Stimulated activated naive CD8-positive, alpha-beta T cell treated with anti-CD3 and anti-CD28 coated beads, Interleukin-15, amount 100 ng/mL, for 72 hours (primary cell): ENCODE data around the gene SRR.
"Not testable (repeated sequence)": the region's sequence is repeated elsewhere in the genome, so short reads cannot be mapped to it uniquely, and the experiment has no call there.

Source experiments
- ATAC-seq: fragments of 150-1000 bp; cut with Tn5 transposase; 2 replicates; pipeline ENCODE4 v1.10.0; 2021; ENCODE audit warnings: mild to moderate bottlenecking, moderate library complexity
- DNase-seq, 2 donors: peaks; one replicate each; pipeline ENCODE4 v3.0.0; 2021 to 2022
- H3K27ac Mint-ChIP-seq, 2 donors: one replicate each; pipeline ENCODE4 v1.8.0; 2022; ENCODE audit warnings: mild to moderate bottlenecking in 2 of 2, mixed read lengths in 2 of 2, moderate library complexity in 2 of 2
- H3K27me3 Mint-ChIP-seq: one replicate; pipeline ENCODE4 v1.8.0; 2022; ENCODE audit warnings: mixed read lengths
- H3K4me1 Mint-ChIP-seq: one replicate; pipeline ENCODE4 v1.8.0; 2022; ENCODE audit warnings: mild to moderate bottlenecking, mixed read lengths
- H3K4me3 Mint-ChIP-seq, 2 donors: one replicate each; pipeline ENCODE4 v1.8.0; 2022; ENCODE audit warnings: mild to moderate bottlenecking in 2 of 2, mixed read lengths in 2 of 2, moderate library complexity in 1 of 2
- H3K9me3 Mint-ChIP-seq, 2 donors: one replicate each; pipeline ENCODE4 v1.8.0; 2022; ENCODE audit warnings: mixed read lengths in 2 of 2

Gene SRR

DNA sequence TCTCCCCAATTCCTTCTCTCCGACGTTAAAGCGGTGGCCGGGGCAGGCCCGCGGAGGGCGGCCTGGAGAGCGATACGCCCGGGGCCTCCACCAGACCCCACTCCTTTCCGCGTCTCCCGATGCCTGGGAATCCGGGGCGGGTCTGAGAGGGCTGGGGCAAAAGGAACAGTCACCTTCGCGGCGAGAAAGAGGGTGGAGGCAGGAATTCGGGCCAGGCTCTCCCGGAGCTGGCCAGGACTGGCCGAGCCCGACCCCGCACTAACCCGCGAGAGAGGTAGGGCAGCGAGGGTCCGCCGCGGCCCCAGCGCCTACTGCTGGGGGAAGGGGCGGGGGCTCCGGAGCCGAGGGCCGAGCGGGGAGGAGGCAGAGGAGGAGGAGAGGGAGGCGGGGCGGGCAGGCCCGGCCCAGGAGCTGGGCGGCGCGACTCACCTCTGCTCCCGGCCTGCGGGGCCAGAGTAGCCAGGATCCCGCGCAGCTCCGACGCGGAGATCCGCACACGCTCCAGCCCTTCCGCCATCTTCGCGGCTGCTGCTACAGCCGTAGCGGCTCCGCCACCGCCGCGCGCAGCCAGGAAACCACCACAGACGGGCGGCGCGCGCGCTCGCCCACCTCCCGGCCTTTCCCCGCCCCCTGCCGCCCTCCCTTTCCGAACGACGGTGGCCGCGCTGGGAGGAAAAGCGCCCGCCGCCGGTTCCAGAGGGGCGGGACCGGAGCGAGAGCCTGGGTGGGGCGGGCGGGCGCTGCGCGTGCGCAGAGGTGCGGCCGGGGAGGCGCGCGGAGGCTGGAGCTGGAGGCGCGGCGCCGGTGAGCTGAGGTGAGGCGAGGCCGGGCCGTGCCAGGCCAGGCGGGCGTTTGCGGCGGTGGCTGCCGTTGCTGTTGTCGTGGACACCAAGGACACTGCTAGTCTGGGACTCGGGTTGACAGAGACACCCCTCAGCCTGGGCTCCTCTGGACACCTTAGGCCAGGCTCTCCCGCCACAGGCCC, at the start of gene SRR, which contains the start of gene SMG6:
Gene SRR, plus strand, starts transcription at position 747 of the 985 bp plus-strand sequence. CDS start 11,611 bp downstream, outside the sequence.
Gene SMG6, minus strand, starts transcription at position 582 of the 985 bp plus-strand sequence. Its CDS starts 65 bp downstream, at position 517.
- no peaks in the 10 kb centered on the region for H3K27me3 Mint-ChIP-seq
- peak within 1 kb of the TSS; percentile 84 to 90 for H3K27ac Mint-ChIP-seq
- peak within 1 kb of the TSS; percentile 89 to 92 for H3K4me3 Mint-ChIP-seq
- no peaks in the 10 kb centered on the region for H3K9me3 Mint-ChIP-seq
- ATAC-seq (peak; percentile 91), DNase-seq (peak; percentile 92 to 94)
- peaks cover 52% of the 10 kb centered on the region for H3K4me1 Mint-ChIP-seq

DNA sequence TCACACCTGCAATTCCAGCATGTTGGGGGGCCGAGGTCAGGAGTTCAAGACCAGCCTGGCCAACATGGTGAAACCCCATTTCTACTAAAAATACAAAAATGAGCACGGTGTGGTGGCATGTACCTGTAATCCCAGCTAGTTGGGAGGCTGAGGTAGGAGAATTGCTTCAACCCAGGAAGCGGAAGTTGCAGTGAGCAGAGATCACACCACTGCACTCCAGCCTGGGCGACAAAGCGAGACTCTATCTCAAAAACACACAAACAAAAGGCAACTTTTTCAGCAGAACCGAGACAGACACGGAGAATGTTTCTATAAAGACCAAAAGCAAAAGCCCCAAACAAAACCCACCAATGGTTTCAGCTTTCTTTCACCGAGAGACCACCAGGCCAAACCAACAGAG, 44.9 kb upstream of the SRR start:
- peak overlapping the region; percentile 93 to 97 for H3K27ac Mint-ChIP-seq
- not testable (repeated sequence) for H3K27me3 Mint-ChIP-seq, DNase-seq, ATAC-seq, H3K9me3 Mint-ChIP-seq
- H3K4me3 Mint-ChIP-seq = peak overlapping the region; percentile 76 to 81
- H3K4me1 Mint-ChIP-seq = peaks cover 86% of the 10 kb centered on the region

GRCh38 chr17:2259769-2260536, 43.8 kb upstream of the SRR start:
- Mint-ChIP-seq H3K4me1 (peaks cover 86% of the 10 kb centered on the region), H3K27ac (peak overlapping the region; percentile 93 to 97), H3K9me3 (peaks cover 1 to 5% of the 10 kb centered on the region in 2 donors), H3K4me3 (peak overlapping the region; percentile 76 to 81), H3K27me3 (no peaks in the 10 kb centered on the region)
- ATAC-seq = peak; percentile 87
- DNase-seq = peak; percentile 78 to 82

GRCh38 chr17:2262135-2262587, 41.6 kb upstream of the SRR start:
- H3K9me3 Mint-ChIP-seq = no peaks in the 10 kb centered on the region
- peak overlapping the region; percentile 57 to 92 for H3K4me3 Mint-ChIP-seq
- H3K27ac Mint-ChIP-seq = peak overlapping the region; percentile 97 to 100
- H3K4me1 Mint-ChIP-seq = peaks cover 95% of the 10 kb centered on the region
- H3K27me3 Mint-ChIP-seq = no peaks in the 10 kb centered on the region
- no peak for ATAC-seq
- no peak for DNase-seq

DNA sequence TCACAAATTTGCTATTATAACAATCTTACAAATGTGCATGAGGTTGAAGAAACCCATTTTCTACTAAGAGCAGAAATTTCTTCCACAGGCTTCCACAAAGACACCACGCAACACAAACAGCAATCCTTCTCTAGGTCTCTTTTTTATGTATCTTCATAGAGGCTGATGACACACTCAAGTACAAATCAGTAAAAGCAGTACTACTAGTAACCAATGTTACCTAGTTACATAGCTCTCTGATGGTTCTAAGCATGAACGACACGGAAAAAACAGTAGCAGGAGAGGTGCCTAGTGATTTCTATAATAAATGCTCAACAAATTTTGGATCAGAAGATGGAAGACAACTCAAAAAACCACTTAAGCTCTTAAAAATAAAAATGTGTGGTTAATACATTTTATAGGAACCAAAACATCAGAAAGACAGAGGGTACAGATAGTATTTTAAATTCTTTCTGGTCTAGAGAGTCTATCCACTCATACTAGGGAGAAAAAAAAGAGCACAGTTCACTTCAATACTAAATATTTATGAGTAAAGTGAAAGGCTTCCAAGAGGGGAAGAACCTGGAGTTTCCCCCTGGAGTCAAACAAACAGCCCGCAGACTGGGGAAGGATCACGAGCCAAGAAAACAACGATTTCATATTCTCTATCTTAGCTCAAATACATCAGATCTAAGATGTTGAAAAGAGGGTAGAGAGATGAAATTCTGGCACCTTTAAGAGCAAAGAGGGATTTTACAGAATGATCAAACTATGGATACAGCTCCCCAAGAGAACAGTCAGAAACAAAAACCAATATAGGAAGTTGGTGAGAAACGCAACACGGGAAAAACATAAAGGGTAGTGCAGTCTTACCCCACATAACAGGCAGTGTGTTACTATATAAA, 40.3 kb upstream of the SRR start:
- H3K9me3 Mint-ChIP-seq = no peaks in the 10 kb centered on the region
- H3K27ac Mint-ChIP-seq = peak overlapping the region; percentile 97 to 100
- DNase-seq (no peak), ATAC-seq (peak; percentile 46)
- no peaks in the 10 kb centered on the region for H3K27me3 Mint-ChIP-seq
- H3K4me1 Mint-ChIP-seq = peaks cover 96% of the 10 kb centered on the region
- H3K4me3 Mint-ChIP-seq = peak overlapping the region; percentile 82 to 92

- Mint-ChIP-seq H3K27ac (peak overlapping the region; percentile 97 to 100), H3K27me3 (no peaks in the 10 kb centered on the region), H3K4me1 (peaks cover 96% of the 10 kb centered on the region), H3K9me3 (no peaks in the 10 kb centered on the region), H3K4me3 (peak overlapping the region; percentile 82 to 92)
- DNase-seq = no peak
- ATAC-seq = no peak
Observed at GRCh38 chr17:2264067-2264860, 39.5 kb upstream of the SRR start.

DNA sequence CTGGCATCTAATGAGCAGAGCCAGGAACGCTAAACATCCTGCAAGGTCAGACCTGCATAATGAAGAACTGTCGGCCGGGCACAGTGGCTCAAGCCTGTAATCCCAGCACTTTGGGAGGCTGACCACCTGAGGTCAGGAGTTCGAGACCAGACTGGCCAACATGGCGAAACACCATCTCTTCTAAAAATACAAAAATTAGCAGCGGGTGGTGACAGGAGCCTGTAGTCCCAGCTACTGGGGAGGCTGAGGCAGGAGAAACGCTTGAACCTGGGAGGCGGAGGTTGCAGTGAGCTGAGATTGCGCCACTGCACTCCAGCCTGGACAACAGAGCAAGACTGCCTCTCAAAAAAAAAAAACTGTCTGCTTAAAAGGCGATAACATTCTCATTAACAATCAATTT, 38.6 kb upstream of the SRR start:
- H3K4me1 Mint-ChIP-seq = peaks cover 96% of the 10 kb centered on the region
- ATAC-seq, H3K9me3 Mint-ChIP-seq, H3K27me3 Mint-ChIP-seq, DNase-seq: not testable (repeated sequence)
- H3K4me3 Mint-ChIP-seq = peak overlapping the region; percentile 82 to 92
- H3K27ac Mint-ChIP-seq = peak overlapping the region; percentile 97 to 100

DNA sequence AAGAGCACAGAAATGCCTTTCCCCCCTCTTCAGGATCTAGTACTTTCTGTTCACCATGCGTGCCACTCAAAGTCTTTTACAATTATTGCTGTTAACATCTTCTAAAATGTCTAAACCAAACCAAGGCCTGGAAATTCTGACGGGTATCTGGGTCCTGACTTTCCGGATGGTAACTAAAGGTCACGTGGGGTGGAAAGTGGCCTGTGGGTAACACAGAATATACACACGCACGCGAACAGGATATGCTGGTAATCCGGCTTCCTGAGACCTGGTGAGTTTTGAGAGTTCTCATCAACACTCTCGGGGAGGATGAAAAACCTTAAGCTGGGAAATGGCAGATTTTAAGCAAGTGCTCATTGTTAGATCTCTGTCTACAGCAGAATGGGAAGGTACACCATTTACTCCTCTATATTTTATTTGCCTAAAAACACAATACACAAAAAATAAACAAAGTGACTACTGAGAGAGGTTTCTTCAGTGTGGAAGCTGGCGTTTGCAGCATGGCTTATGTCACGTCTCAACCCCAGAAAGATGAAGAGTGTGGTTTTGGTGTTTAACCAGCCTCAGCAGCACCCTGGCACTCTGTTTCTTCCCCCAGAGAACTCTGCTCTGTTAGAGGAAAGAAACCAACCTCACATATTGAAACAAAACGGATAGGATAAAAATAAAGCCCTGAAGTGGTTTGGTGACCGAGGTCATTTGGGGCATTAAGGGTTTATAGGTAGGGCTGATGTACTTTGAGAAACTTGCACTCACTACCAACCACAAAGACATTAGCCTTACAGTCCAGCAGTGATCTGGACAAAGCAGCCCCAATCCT, 37.5 kb upstream of the SRR start:
- peak overlapping the region; percentile 82 to 92 for H3K4me3 Mint-ChIP-seq
- ATAC-seq = peak; percentile 91
- H3K9me3 Mint-ChIP-seq = no peaks in the 10 kb centered on the region
- peaks cover 96% of the 10 kb centered on the region for H3K4me1 Mint-ChIP-seq
- H3K27me3 Mint-ChIP-seq = no peaks in the 10 kb centered on the region
- peak overlapping the region; percentile 97 to 100 for H3K27ac Mint-ChIP-seq
- peak; percentile 83 to 92 for DNase-seq

DNA sequence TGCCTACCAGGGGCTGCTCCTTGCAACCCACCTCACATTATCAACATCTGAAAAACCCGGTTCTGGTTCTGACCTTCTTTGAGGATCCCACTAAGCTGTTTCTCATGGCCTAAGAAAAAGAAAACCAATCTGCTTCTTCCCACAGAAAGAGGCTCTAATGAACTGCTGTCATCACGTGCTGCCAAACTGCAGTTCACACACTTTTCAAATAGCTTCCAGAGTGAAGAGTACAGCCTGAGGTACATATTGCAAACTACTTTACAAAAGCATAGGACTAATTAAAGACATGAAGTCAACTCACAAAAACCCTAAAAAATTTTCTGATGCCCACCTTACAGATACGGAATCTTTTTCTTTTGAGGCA, 36.9 kb upstream of the SRR start:
- peak overlapping the region; percentile 97 to 100 for H3K27ac Mint-ChIP-seq
- peaks cover 95% of the 10 kb centered on the region for H3K4me1 Mint-ChIP-seq
- DNase-seq = no peak
- peak; percentile 2 for ATAC-seq
- no peaks in the 10 kb centered on the region for H3K27me3 Mint-ChIP-seq
- peak overlapping the region; percentile 82 to 92 for H3K4me3 Mint-ChIP-seq
- H3K9me3 Mint-ChIP-seq = no peaks in the 10 kb centered on the region

DNA sequence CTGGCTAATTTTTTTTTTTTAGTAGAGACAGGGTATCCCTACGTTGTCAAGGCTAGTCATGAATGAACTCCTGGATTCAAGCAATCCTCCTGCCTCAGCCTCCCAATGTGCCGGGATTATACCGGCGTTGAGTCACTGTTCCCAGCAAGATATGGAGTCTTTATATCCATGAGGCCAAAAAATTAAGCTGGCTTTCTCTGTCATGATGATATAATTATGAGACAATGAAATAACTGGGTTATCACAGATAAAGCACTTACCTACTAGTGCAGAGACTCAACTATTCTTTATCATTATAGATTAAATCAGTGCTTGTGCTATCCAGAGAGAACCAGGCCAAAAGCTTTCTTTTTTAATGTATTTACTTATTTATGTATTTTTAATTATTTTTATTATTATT, 36.4 kb upstream of the SRR start:
- peaks cover 95% of the 10 kb centered on the region for H3K4me1 Mint-ChIP-seq
- no peak for DNase-seq
- no peaks in the 10 kb centered on the region for H3K9me3 Mint-ChIP-seq
- peak overlapping the region; percentile 97 to 100 for H3K27ac Mint-ChIP-seq
- no peak for ATAC-seq
- peak overlapping the region; percentile 82 to 92 for H3K4me3 Mint-ChIP-seq
- no peaks in the 10 kb centered on the region for H3K27me3 Mint-ChIP-seq

DNA sequence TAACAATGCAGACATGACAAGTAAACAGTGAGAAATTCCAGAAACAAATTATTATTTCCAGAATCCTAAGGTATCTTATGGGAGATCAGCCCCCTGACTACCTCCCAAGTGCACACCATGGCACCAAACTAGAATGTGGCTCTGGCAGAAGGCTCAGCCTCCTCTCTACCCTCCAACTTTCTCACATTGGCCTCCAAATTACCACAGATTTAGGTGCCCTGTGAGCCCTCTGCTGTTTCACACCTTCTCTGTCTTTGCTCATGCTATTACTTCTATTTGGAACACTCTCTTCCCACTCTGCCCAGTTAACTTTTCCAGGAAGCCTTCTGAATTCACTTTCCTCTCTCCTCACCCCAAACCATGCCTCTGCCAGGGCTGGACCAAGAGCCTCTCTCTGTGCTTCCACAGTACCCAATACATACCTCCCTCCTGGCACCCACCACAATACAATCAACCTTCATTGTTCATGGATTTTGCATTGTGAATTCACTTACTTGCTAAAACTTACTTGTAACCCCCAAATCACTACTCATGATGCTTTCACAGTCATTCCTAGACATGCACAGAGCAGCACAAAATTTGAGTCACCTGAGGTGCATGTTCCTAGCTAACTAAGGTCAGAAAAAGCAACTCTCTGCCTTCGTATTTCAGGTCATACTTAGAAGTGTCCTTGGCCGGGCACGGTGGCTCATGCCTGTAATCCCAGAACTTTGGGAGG, 31.6 kb upstream of the SRR start:
- ATAC-seq = peak; percentile 86
- Mint-ChIP-seq H3K27me3 (no peaks in the 10 kb centered on the region), H3K27ac (peak overlapping the region; percentile 90 to 92), H3K9me3 (no peaks in the 10 kb centered on the region), H3K4me3 (peak overlapping the region; percentile 58 to 66), H3K4me1 (peaks cover 90% of the 10 kb centered on the region)
- DNase-seq = no peak

GRCh38 chr17:2274414-2274813, 29.3 kb upstream of the SRR start:
- Mint-ChIP-seq H3K9me3 (no peaks in the 10 kb centered on the region), H3K27me3 (no peaks in the 10 kb centered on the region), H3K4me3 (no peak overlapping the region), H3K4me1 (peaks cover 78% of the 10 kb centered on the region), H3K27ac (no peak overlapping the region)
- ATAC-seq (no peak), DNase-seq (no peak)

DNA sequence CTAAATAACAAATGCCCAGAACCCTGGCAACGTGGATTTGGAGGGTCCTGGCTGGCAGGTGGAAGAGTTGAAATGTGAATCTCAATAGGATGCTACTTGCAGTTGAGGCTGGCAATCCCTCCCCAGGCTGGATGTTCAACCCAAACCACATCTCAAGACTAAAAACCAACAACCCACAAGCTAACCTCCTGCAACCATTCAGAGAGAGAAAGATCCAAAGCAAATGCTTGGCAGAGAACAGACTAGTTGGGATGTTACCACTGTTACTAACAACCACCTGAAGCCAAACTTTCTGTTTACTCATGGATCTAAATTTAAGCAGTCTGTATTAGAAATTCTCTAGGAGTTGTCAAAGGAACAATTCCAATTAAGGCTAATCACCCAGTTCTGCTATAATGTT, 28.0 kb upstream of the SRR start:
- peaks cover 73% of the 10 kb centered on the region for H3K4me1 Mint-ChIP-seq
- H3K4me3 Mint-ChIP-seq = peak overlapping the region in 1 of 2 donors; percentile 22
- H3K27ac Mint-ChIP-seq = peak overlapping the region in 1 of 2 donors; percentile 45
- ATAC-seq (peak; percentile 68), DNase-seq (no peak)
- H3K9me3 Mint-ChIP-seq = no peaks in the 10 kb centered on the region
- H3K27me3 Mint-ChIP-seq = no peaks in the 10 kb centered on the region
